ENCODE data around the gene ERCC6L2. TPM values are rescaled to one million over a fixed set of nuclear protein-coding genes. Genes with fewer than 3 reads are reported as not detected.

Gene ERCC6L2
- 8.6 to 13.4 TPM (median 10.7 TPM) in 5 replicates for total RNA-seq (2022; extraction: Qiagen RNA extraction)

GRCh38 chr9:95875305-95876137 is at the start of gene ERCC6L2:
Gene ERCC6L2 (plus strand): TSS chr9:95875691. CDS start chr9:95876039, 348 bp downstream.

